ENCODE measurements around the gene CRELD2.

DNA sequence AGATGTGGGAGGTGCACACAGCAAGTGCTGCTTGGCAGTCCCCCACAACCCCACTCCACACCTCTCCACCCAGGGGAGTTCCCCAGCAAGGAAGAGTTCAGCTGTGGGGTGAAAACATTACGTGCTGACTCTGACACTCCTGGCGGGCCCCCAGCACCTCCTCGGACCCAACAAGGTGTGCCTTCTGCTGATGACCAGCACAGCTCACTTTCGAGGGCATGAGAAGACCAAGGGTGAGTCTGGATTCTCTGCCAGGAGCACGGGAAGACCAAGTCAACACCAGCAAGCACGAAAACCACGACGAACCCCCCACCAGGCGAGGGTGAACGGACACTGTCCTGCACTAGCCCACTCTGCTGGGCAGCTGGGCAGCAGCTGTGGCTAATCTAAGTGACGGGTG lies 1.6 kb upstream of the CRELD2 start:
- TF ChIP-seq ZNF114 (CRISPR knock-in tag; IDR thresholded peaks at IDR 0.05) (no peak), POLR2AphosphoS5 (IDR thresholded peaks at IDR 0.05; ENCODE audit: low read depth) (no peak), EZH2 (IDR thresholded peaks at IDR 0.05; ENCODE audit: low read depth, unreplicated experiment) (no peak), EZH2phosphoT487 (IDR thresholded peaks at IDR 0.05; ENCODE audit: unreplicated experiment) (no peak), NANOG (IDR thresholded peaks at IDR 0.05; ENCODE audit: borderline replicate concordance) (no peak), REST (IDR thresholded peaks at IDR 0.05; ENCODE audit: unreplicated experiment) (no peak), CREB1 (CRISPR knock-in tag; IDR thresholded peaks at IDR 0.05; ENCODE audit: low read depth) (no peak)
- TF ChIP-seq, protein P1, sequence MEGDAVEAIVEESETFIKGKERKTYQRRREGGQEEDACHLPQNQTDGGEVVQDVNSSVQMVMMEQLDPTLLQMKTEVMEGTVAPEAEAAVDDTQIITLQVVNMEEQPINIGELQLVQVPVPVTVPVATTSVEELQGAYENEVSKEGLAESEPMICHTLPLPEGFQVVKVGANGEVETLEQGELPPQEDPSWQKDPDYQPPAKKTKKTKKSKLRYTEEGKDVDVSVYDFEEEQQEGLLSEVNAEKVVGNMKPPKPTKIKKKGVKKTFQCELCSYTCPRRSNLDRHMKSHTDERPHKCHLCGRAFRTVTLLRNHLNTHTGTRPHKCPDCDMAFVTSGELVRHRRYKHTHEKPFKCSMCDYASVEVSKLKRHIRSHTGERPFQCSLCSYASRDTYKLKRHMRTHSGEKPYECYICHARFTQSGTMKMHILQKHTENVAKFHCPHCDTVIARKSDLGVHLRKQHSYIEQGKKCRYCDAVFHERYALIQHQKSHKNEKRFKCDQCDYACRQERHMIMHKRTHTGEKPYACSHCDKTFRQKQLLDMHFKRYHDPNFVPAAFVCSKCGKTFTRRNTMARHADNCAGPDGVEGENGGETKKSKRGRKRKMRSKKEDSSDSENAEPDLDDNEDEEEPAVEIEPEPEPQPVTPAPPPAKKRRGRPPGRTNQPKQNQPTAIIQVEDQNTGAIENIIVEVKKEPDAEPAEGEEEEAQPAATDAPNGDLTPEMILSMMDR (conservative IDR thresholded peaks at IDR 0.05; ENCODE audit: low read depth in 2 of 2), result no peak

Data from GM23338 (cell line).